SK-N-SH (cell line): ENCODE data around the gene DPF3. TPM values are rescaled to one million over a fixed set of nuclear protein-coding genes. Genes with fewer than 3 reads are reported as not detected.

Experiments used
- CTCF ChIA-PET: fragments of 300-600, 350-600 bp; formaldehyde crosslinking; extraction: SDS; loops from one replicate; lab custom pipeline; 2021; lab: Yijun Ruan, JAX
- POLR2A ChIA-PET: fragments of 350-600 bp; sonication (Branson Sonifier 250); formaldehyde crosslinking; extraction: SDS; loops from one replicate; lab custom pipeline; 2020; ENCODE audit warnings: antibody characterized with exemption, inconsistent platforms; lab: Yijun Ruan, JAX
- DNase-seq: peaks from one replicate; pipeline ENCODE4 v3.0.0; 2012
- H2AFZ ChIP-seq: fragments of 200-600 bp; sonication (generic); 2 replicates; pipeline ENCODE4 v1.8.1; 2016; ENCODE audit warnings: antibody characterized with exemption, mild to moderate bottlenecking, low read depth
- H3F3A ChIP-seq: fragments of 200-600 bp; sonication (generic); replicated peaks from 2 replicates; pipeline ENCODE3; 2016; ENCODE audit warnings: antibody characterized with exemption, mild to moderate bottlenecking; ENCODE audit not compliant: insufficient read depth
- H3K27ac ChIP-seq, 2 experiments: fragments of 200-500 bp in 1 of 2; fragments of 200-600 bp in 1 of 2; sonication (Bioruptor generic) in 1 of 2; sonication (generic), shearing (Covaris generic) in 1 of 2; 2 replicates each; pipeline versions ENCODE4 v1.5.1 to v1.6.1; 2014 to 2016; ENCODE audit warnings: low read depth in 2 of 2, inconsistent platforms in 1 of 2, low read length in 1 of 2, mild to moderate bottlenecking in 1 of 2, mixed read lengths in 1 of 2
- H3K27me3 ChIP-seq: fragments of 200-600 bp; sonication (generic), shearing (Covaris generic); 2 replicates; pipeline ENCODE4 v1.6.1; 2016; ENCODE audit warnings: mixed run types; ENCODE audit not compliant: insufficient read depth
- H3K36me3 ChIP-seq, 2 experiments: fragments of 200-500 bp in 1 of 2; fragments of 200-600 bp in 1 of 2; sonication (Bioruptor generic) in 1 of 2; sonication (generic) in 1 of 2; replicated peaks in 1 of 2; 2 replicates each; pipeline versions ENCODE3 to v1.5.1; 2014 to 2016; ENCODE audit warnings: low read length in 1 of 2, mild to moderate bottlenecking in 1 of 2; ENCODE audit not compliant: insufficient read depth in 2 of 2, control insufficient read depth in 1 of 2
- H3K4me1 ChIP-seq, 2 experiments: fragments of 200-500 bp in 1 of 2; fragments of 200-600 bp in 1 of 2; sonication (Bioruptor generic) in 1 of 2; sonication (generic), shearing (Covaris generic) in 1 of 2; 2 replicates each; pipeline versions ENCODE4 v1.5.1 to v1.6.1; 2014 to 2016; ENCODE audit warnings: low read depth in 1 of 2, low read length in 1 of 2, mixed run types in 1 of 2; ENCODE audit not compliant: insufficient read depth in 2 of 2, control insufficient read depth in 1 of 2
- H3K4me2 ChIP-seq: fragments of 200-600 bp; sonication (generic), shearing (Covaris generic); 2 replicates; pipeline ENCODE4 v1.6.1; 2017; ENCODE audit warnings: mixed run types
- H3K4me3 ChIP-seq, 2 experiments: fragments of 200-500 bp in 1 of 2; fragments of 200-600 bp in 1 of 2; sonication (Bioruptor generic) in 1 of 2; sonication (generic), shearing (Covaris generic) in 1 of 2; 2 replicates each; pipeline versions ENCODE4 v1.5.1 to v1.8.1; 2014 to 2016; ENCODE audit warnings: low read depth in 2 of 2, inconsistent platforms in 1 of 2, low read length in 1 of 2, mild to moderate bottlenecking in 1 of 2, mixed read lengths in 1 of 2, moderate library complexity in 1 of 2
- H3K79me2 ChIP-seq: fragments of 200-600 bp; sonication (generic); 2 replicates; pipeline ENCODE4 v1.8.1; 2017; ENCODE audit warnings: mild to moderate bottlenecking; ENCODE audit not compliant: insufficient read depth
- H3K9ac ChIP-seq: fragments of 200-600 bp; sonication (generic); 2 replicates; pipeline ENCODE4 v1.6.1; 2017; ENCODE audit warnings: mixed run types
- H3K9me2 ChIP-seq: fragments of 200-600 bp; sonication (generic); 2 replicates; pipeline ENCODE4 v1.6.1; 2017; ENCODE audit warnings: mixed run types
- H3K9me3 ChIP-seq: fragments of 200-600 bp; sonication (generic); 2 replicates; pipeline ENCODE4 v1.6.1; 2017; ENCODE audit warnings: mixed run types, mild to moderate bottlenecking, moderate library complexity
- H4K20me1 ChIP-seq: fragments of 200-600 bp; sonication (generic); 2 replicates; pipeline ENCODE4 v1.6.1; 2017; ENCODE audit warnings: mild to moderate bottlenecking, mixed run types; ENCODE audit not compliant: insufficient read depth
- CHD2 ChIP-seq: fragments of 150-350 bp; IDR thresholded peaks from 2 replicates; pipeline ENCODE4 v1.6.1; 2018; ENCODE audit warnings: low read length; ENCODE audit not compliant: partially characterized antibody
- FOSL2 ChIP-seq: IDR thresholded peaks from 2 replicates; pipeline ENCODE4 v1.4.0; 2012; ENCODE audit warnings: low read depth, mild to moderate bottlenecking, moderate library complexity, borderline replicate concordance
- FOXM1 ChIP-seq: IDR thresholded peaks from 2 replicates; pipeline ENCODE4 v1.4.0; 2012; ENCODE audit warnings: low read depth, mild to moderate bottlenecking
- JUND ChIP-seq: IDR thresholded peaks from 2 replicates; pipeline ENCODE4 v1.4.0; 2012
- MAX ChIP-seq: IDR thresholded peaks from 2 replicates; pipeline ENCODE4 v1.4.0; 2012; ENCODE audit warnings: low read depth
- MXI1 ChIP-seq: IDR thresholded peaks from 2 replicates; pipeline ENCODE4 v1.6.1; 2012; ENCODE audit warnings: mild to moderate bottlenecking, low read depth, low read length, improper control_type of control experiment
- RAD21 ChIP-seq: IDR thresholded peaks from 2 replicates; pipeline ENCODE4 v1.6.1; 2012; ENCODE audit warnings: mild to moderate bottlenecking, low read length
- REST ChIP-seq: IDR thresholded peaks from 2 replicates; pipeline ENCODE4 v1.6.1; 2012; ENCODE audit warnings: mild to moderate bottlenecking, low read depth, low read length, moderate library complexity
- RFX5 ChIP-seq: IDR thresholded peaks from 2 replicates; pipeline ENCODE4 v1.6.1; 2012; ENCODE audit warnings: mild to moderate bottlenecking, improper control_type of control experiment, low read length
- RXRA ChIP-seq: IDR thresholded peaks from 2 replicates; pipeline ENCODE4 v1.4.0; 2012; ENCODE audit warnings: low read depth, mild to moderate bottlenecking, borderline replicate concordance
- SMC3 ChIP-seq: IDR thresholded peaks from 2 replicates; pipeline ENCODE4 v1.6.1; 2012; ENCODE audit warnings: low read depth, low read length, improper control_type of control experiment
- TCF12 ChIP-seq: IDR thresholded peaks from 2 replicates; pipeline ENCODE4 v1.4.0; 2012
- WGBS: methylation state at CpG from one replicate; pipeline ENCODE4 v1.1.6; 2017; ENCODE audit warnings: low lambda C conversion rate; 5-methylcytosine and 5-hydroxymethylcytosine counted together
- polyA plus RNA-seq, 3 experiments: library from polyadenylated mRNA; depleted of rRNA; stranded (reverse); fragments of >200 nt; gene quantifications; 2 replicates each; pipeline ENCODE4 v1.2.3, GENCODE V29; 2012

DPF3 gene
- polyA plus RNA-seq, 1 of the 3 experiments (the other 2 are of a cell fraction) = 2.8 TPM

GRCh38 chr14:72892879-72893635, 844 bp downstream of the DPF3 start:
- peaks cover 17% of the 10 kb centered on the region for H3K27me3 ChIP-seq
- H3F3A ChIP-seq = peaks cover 3% of the 10 kb centered on the region
- no peaks in the 10 kb centered on the region for H3K9me2 ChIP-seq
- H2AFZ ChIP-seq = peak overlapping the region; percentile 100
- no peak overlapping the region; a peak in 1 of 4 replicates for H3K27ac ChIP-seq
- no peaks in the 10 kb centered on the region for H3K79me2 ChIP-seq
- H3K4me2 ChIP-seq = peak overlapping the region; percentile 95
- WGBS = 2% methylated on average over 28 of the region's 68 CpGs
- 0 out of 2 replicates have a peak overlapping the region, but pooled peaks have one; percentile 23 for H3K9ac ChIP-seq
- peak overlapping the region; percentile 80 to 99 for H3K4me3 ChIP-seq
- TF ChIP-seq MXI1 = no peak
- no peak for TF ChIP-seq CHD2
- TF ChIP-seq REST = no peak
- no peak for TF ChIP-seq JUND
- TF ChIP-seq FOSL2 = no peak
- no peak for TF ChIP-seq RXRA
- TF ChIP-seq RFX5 = no peak
- TF ChIP-seq FOXM1 = no peak
- TF ChIP-seq TCF12 = no peak
- H3K9me3 ChIP-seq = no peaks in the 10 kb centered on the region
- CTCF ChIA-PET = interaction anchor here (0.8 to 7.5 kb wide), 8 partner anchors 9 to 378 kb away, joined by 3 to 70 read pairs (median 8); no protein-coding TSS in a partner anchor
- POLR2A ChIA-PET = interaction anchor here (1.1 kb wide), 2 partner anchors 11 to 156 kb away, joined by 3 to 5 read pairs; no protein-coding TSS in a partner anchor
- peak; percentile 73 for DNase-seq
- H3K36me3 ChIP-seq = no peaks in the 10 kb centered on the region
- H3K4me1 ChIP-seq = peaks cover 15 to 26% of the 10 kb centered on the region in 2 experiments; a peak in 3 of 4 replicates
- no peaks in the 10 kb centered on the region for H4K20me1 ChIP-seq

GRCh38 chr14:72892103-72892878, 1.6 kb downstream of the DPF3 start:
- Histone ChIP-seq H3K36me3 (no peaks in the 10 kb centered on the region), H2AFZ (peak overlapping the region; percentile 82), H3K9me2 (no peaks in the 10 kb centered on the region), H3K4me2 (peak overlapping the region; percentile 95), H3K27me3 (peaks cover 17% of the 10 kb centered on the region), H3K79me2 (no peaks in the 10 kb centered on the region), H3K4me3 (peak overlapping the region; percentile 80 to 99), H3K4me1 (peaks cover 15 to 26% of the 10 kb centered on the region in 2 experiments; a peak in 3 of 4 replicates), H3K9me3 (no peaks in the 10 kb centered on the region), H3K27ac (no peak overlapping the region), H3K9ac (0 out of 2 replicates have a peak overlapping the region, but pooled peaks have one; percentile 21), H3F3A (peaks cover 3% of the 10 kb centered on the region), H4K20me1 (no peaks in the 10 kb centered on the region)
- peak; percentile 56 for DNase-seq
- peak; percentile 43; the same call in 1 of the 2 replicates for TF ChIP-seq MAX
- no peak for TF ChIP-seq FOSL2
- TF ChIP-seq RAD21 = peak; percentile 34
- peak; percentile 15; the same call in 1 of the 2 replicates for TF ChIP-seq SMC3
- whole genome bisulfite sequencing = 2% methylated on average over 34 of the region's 47 CpGs
- POLR2A ChIA-PET = interaction anchor here (1.1 kb wide), 1 partner anchor 11 kb away, joined by 3 read pairs; no protein-coding TSS in a partner anchor
- CTCF ChIA-PET = interaction anchor here (0.9 to 7.5 kb wide), 4 partner anchors 9 to 377 kb away, joined by 3 to 70 read pairs (median 11); no protein-coding TSS in a partner anchor
